GM12865 (cell line): ENCODE data around the gene INHBE.

Experiments
- DNase-seq: peaks from one replicate; pipeline ENCODE4 v3.0.0; 2010; ENCODE audit warnings: low read depth
- H3K4me3 ChIP-seq: 2 replicates; pipeline ENCODE4 v1.5.1; 2011; ENCODE audit warnings: mild to moderate bottlenecking, low read depth, low read length, control low read depth
- TF ChIP-seq, protein P1 (sequence below): IDR thresholded peaks from 2 replicates; pipeline ENCODE4 v1.5.1; 2011; ENCODE audit warnings: low read length, control low read depth, low read depth, inconsistent platforms; ENCODE audit not compliant: insufficient read depth; ENCODE audit errors: missing control alignments

Gene INHBE

DNA sequence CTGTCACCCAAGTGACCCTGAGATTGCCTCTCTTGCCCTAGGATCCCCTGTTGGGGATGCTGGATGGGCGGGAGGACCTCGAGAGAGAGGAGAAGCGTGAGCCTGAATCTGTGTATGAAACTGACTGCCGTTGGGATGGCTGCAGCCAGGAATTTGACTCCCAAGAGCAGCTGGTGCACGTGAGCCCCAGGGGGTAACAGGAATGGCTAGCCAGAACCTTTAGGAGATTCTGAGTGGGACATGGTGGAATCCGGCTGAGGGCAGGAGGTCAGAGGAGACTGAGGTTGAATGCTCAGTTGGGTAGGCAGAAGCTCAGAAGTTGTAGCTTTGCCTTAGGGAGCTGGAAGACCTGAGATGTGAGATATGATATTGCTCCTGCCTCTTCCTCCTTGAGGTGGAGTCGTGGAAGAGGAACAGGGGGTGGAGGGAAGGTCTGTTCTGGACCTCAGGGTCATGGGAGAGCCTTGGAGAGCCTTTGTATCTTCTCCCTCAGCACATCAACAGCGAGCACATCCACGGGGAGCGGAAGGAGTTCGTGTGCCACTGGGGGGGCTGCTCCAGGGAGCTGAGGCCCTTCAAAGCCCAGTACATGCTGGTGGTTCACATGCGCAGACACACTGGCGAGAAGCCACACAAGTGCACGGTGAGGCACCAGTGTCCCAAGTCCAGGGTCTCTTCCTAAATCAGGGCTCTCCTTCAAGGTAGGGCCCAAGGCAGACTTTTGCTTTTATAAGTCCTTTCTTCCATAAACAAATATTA, 10.8 kb downstream of the INHBE start:
- H3K4me3 ChIP-seq, result no peak overlapping the region
- DNase-seq, result no peak
- TF ChIP-seq, protein P1, sequence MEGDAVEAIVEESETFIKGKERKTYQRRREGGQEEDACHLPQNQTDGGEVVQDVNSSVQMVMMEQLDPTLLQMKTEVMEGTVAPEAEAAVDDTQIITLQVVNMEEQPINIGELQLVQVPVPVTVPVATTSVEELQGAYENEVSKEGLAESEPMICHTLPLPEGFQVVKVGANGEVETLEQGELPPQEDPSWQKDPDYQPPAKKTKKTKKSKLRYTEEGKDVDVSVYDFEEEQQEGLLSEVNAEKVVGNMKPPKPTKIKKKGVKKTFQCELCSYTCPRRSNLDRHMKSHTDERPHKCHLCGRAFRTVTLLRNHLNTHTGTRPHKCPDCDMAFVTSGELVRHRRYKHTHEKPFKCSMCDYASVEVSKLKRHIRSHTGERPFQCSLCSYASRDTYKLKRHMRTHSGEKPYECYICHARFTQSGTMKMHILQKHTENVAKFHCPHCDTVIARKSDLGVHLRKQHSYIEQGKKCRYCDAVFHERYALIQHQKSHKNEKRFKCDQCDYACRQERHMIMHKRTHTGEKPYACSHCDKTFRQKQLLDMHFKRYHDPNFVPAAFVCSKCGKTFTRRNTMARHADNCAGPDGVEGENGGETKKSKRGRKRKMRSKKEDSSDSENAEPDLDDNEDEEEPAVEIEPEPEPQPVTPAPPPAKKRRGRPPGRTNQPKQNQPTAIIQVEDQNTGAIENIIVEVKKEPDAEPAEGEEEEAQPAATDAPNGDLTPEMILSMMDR, result no peak

DNA sequence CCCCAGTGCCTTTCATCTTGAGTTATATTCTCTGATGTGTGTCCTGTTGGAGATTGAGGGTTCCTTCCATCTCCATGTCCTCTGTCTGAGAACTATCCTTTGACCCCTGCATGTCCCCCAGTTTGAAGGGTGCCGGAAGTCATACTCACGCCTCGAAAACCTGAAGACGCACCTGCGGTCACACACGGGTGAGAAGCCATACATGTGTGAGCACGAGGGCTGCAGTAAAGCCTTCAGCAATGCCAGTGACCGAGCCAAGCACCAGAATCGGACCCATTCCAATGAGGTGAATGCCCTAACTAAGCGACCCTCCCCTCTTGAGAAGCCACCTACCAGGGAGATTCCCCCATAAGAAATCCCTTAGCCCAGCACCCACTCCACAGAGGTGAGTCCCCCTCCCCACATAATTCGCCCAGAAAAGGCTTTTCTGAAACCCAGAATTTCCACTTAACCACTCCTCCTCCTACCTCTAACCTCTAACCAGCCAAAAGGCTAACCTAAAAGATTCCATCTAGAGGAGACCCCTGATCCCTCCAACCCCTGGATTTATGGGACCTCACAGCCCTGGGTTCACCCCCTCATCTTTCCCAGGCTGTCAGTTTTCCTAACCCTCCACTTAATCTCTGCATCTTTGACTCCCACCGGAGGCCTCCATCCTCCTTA, 12.2 kb downstream of the INHBE start:
- TF ChIP-seq, protein P1, result no peak
- H3K4me3 ChIP-seq, result no peak overlapping the region
- DNase-seq, result no peak

DNA sequence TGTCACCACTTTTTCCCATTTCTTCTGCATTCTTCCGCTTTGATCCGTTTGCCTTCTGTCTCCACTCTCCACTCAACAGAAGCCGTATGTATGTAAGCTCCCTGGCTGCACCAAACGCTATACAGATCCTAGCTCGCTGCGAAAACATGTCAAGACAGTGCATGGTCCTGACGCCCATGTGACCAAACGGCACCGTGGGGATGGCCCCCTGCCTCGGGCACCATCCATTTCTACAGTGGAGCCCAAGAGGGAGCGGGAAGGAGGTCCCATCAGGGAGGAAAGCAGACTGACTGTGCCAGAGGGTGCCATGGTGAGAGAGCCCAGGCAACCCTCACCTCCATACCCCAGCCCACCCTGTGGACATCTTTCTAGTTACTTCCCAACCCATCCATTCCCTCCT, 12.8 kb downstream of the INHBE start:
- DNase-seq, result no peak
- no peak overlapping the region for H3K4me3 ChIP-seq
- TF ChIP-seq, protein P1, result no peak

DNA sequence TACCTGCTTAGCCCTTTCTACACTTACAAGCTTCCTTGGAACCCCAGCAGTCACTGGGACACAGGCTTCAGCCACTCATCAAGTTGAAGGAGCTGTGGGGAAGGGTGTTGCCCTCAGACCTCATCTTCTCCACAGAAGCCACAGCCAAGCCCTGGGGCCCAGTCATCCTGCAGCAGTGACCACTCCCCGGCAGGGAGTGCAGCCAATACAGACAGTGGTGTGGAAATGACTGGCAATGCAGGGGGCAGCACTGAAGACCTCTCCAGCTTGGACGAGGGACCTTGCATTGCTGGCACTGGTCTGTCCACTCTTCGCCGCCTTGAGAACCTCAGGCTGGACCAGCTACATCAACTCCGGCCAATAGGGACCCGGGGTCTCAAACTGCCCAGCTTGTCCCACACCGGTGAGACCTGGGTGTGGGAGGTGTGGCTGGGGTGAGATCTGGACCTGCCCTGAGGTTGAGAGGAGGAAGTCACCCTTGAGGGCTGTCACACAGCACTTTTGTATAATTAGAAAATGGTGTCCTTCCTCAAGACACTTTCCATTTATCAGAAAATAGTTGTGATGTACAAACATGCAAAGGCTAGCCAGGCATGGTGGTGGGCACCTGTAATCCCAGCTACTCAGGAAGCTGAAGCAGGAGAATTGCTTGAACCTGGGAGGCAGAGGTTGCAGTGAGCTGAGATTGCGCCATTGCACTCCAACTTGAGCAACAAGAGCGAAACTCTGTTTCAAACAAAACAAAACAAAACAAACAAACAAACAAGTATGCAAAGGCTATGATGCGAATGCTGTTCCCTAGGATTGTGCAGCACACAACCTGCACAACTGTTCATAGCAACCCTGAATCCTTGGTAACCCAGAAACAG, 14.4 kb downstream of the INHBE start:
- TF ChIP-seq, protein P1, result no peak
- DNase-seq, result no peak
- H3K4me3 ChIP-seq, result no peak overlapping the region

DNA sequence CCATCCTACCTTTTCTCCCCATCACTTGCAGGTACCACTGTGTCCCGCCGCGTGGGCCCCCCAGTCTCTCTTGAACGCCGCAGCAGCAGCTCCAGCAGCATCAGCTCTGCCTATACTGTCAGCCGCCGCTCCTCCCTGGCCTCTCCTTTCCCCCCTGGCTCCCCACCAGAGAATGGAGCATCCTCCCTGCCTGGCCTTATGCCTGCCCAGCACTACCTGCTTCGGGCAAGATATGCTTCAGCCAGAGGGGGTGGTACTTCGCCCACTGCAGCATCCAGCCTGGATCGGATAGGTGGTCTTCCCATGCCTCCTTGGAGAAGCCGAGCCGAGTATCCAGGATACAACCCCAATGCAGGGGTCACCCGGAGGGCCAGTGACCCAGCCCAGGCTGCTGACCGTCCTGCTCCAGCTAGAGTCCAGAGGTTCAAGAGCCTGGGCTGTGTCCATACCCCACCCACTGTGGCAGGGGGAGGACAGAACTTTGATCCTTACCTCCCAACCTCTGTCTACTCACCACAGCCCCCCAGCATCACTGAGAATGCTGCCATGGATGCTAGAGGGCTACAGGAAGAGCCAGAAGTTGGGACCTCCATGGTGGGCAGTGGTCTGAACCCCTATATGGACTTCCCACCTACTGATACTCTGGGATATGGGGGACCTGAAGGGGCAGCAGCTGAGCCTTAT, 15.3 kb downstream of the INHBE start:
- DNase-seq, result no peak
- no peak overlapping the region for H3K4me3 ChIP-seq
- TF ChIP-seq, protein P1, result no peak

DNA sequence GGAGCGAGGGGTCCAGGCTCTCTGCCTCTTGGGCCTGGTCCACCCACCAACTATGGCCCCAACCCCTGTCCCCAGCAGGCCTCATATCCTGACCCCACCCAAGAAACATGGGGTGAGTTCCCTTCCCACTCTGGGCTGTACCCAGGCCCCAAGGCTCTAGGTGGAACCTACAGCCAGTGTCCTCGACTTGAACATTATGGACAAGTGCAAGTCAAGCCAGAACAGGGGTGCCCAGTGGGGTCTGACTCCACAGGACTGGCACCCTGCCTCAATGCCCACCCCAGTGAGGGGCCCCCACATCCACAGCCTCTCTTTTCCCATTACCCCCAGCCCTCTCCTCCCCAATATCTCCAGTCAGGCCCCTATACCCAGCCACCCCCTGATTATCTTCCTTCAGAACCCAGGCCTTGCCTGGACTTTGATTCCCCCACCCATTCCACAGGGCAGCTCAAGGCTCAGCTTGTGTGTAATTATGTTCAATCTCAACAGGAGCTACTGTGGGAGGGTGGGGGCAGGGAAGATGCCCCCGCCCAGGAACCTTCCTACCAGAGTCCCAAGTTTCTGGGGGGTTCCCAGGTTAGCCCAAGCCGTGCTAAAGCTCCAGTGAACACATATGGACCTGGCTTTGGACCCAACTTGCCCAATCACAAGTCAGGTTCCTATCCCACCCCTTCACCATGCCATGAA, 16.0 kb downstream of the INHBE start:
- TF ChIP-seq, protein P1, result no peak
- no peak for DNase-seq
- H3K4me3 ChIP-seq, result no peak overlapping the region
